ENCODE data around the gene IGFN1. TPM values are rescaled to one million over a fixed set of nuclear protein-coding genes. Genes with fewer than 3 reads are reported as not detected.

The IGFN1 gene
- total and polyA plus RNA-seq, 2 of the 8 experiments (the other 6 are each of a cell fraction or from before 2014, with no cell fraction given) = not detected

- Histone ChIP-seq H3K9me3 (ENCODE audit: insufficient read depth in 2 of 2, low read depth in 1 of 2, low read length in 1 of 2) (no peaks in the 10 kb centered on the region), H2AK5ac (ENCODE audit: low read depth, low read length) (no peak overlapping the region; the same call in 1 of the 2 replicates), H3K4ac (replicated peaks; ENCODE audit: insufficient read length, low read depth, low read length) (no peak overlapping the region), H2BK120ac (replicated peaks; ENCODE audit: low read depth, low read length) (no peak overlapping the region), H4K91ac (replicated peaks; ENCODE audit: insufficient read length, low read length) (no peak overlapping the region), H3K79me2 (ENCODE audit: control insufficient read depth in 1 of 2, insufficient read depth in 2 of 2, low read length in 2 of 2) (no peaks in the 10 kb centered on the region), H2AFZ (ENCODE audit: low read length) (no peak overlapping the region; the same call in 1 of the 2 replicates), H3K14ac (ENCODE audit: insufficient read length) (no peak overlapping the region), H4K20me1 (replicated peaks in 1 of 2; ENCODE audit: control insufficient read depth in 1 of 2, insufficient read depth in 2 of 2, low read length in 2 of 2) (no peaks in the 10 kb centered on the region), H3K27ac (ENCODE audit: low read depth, low read length) (no peak overlapping the region), H2BK15ac (ENCODE audit: low read length) (peak overlapping the region; percentile 36; the same call in 1 of the 2 replicates), H3K4me1 (replicated peaks in 1 of 4; ENCODE audit: control insufficient read depth in 3 of 4, insufficient read depth in 4 of 4, low read length in 3 of 4) (peaks cover 0 to 11% (median 11%) of the 10 kb centered on the region in 4 experiments; a peak in 6 of 7 replicates), H4K5ac (ENCODE audit: insufficient read length, low read depth, low read length) (no peak overlapping the region), H2BK12ac (ENCODE audit: low read depth, low read length) (no peak overlapping the region), H2BK5ac (ENCODE audit: low read depth, low read length) (no peak overlapping the region), H3K79me1 (ENCODE audit: low read depth, low read length) (no peaks in the 10 kb centered on the region), H3K23me2 (ENCODE audit: low read depth, low read length) (peaks cover 20% of the 10 kb centered on the region; the same call in 1 of the 2 replicates), H3K56ac (replicated peaks; ENCODE audit: insufficient read length, low read depth, low read length) (no peak overlapping the region), H4K8ac (ENCODE audit: extremely low read depth, insufficient read depth, low read length) (no peak overlapping the region), H3K23ac (ENCODE audit: insufficient read length) (no peak overlapping the region), H3K18ac (ENCODE audit: extremely low read depth, low read length) (no peak overlapping the region), H3K4me3 (ENCODE audit: extremely low read depth in 1 of 4, insufficient read depth in 2 of 4, low read depth in 3 of 4, low read length in 4 of 4) (no peak overlapping the region), H2BK20ac (ENCODE audit: low read length) (no peak overlapping the region), H3K27me3 (replicated peaks in 1 of 4; ENCODE audit: control insufficient read depth in 3 of 4, extremely low read depth in 1 of 4, insufficient read depth in 3 of 4, low read length in 3 of 4) (peaks cover 0 to 8% (median 0%) of the 10 kb centered on the region in 4 experiments; a peak in 3 of 7 replicates), H3K4me2 (ENCODE audit: insufficient read depth in 1 of 2, low read depth in 2 of 2, low read length in 2 of 2) (no peak overlapping the region), H3K36me3 (ENCODE audit: control insufficient read depth in 2 of 4, insufficient read depth in 4 of 4, low read length in 3 of 4) (no peaks in the 10 kb centered on the region), H3K9ac (replicated peaks in 1 of 4; ENCODE audit: extremely low read depth in 1 of 4, low read depth in 3 of 4, low read length in 3 of 4) (no peak overlapping the region)
- peak in 1 of 2 experiments; percentile 30 for DNase-seq (ENCODE audit: low read depth in 1 of 2, low spot score in 2 of 2)
- 95% methylated on average over 7 of the region's 8 CpGs; no CpG with 5 or more reads in 1 of the 2 experiments for WGBS, 2 experiments (ENCODE audit: extremely low coverage in 1 of 2, insufficient coverage in 1 of 2, insufficient read length in 1 of 2, insufficient replicate concordance in 2 of 2, low coverage in 1 of 2, low lambda C conversion rate in 2 of 2, missing lambda C conversion rate in 1 of 2)
- POLR2A ChIA-PET (ENCODE audit: partially characterized antibody) = no interaction called here
- CTCF ChIA-PET (ENCODE audit: partially characterized antibody) = interaction anchor here (1.2 to 9.7 kb wide), 18 partner anchors 7 to 251 kb away, joined by 3 to 154 read pairs (median 4); no protein-coding TSS in a partner anchor
- FAIRE-seq = no peak
- TF ChIP-seq SIX5 (IDR thresholded peaks at IDR 0.05; ENCODE audit: low read depth, low read length) (no peak), CHD2 (IDR thresholded peaks at IDR 0.05; ENCODE audit: low read length) (no peak), BACH1 (IDR thresholded peaks at IDR 0.05; ENCODE audit: low read length) (no peak), KDM1A (IDR thresholded peaks at IDR 0.05; ENCODE audit: borderline replicate concordance, low read length) (no peak), EGR1 (IDR thresholded peaks at IDR 0.05; ENCODE audit: borderline replicate concordance, low read depth, low read length) (no peak), HDAC2 (IDR thresholded peaks at IDR 0.05; ENCODE audit: borderline replicate concordance in 1 of 2, low read depth in 2 of 2, low read length in 2 of 2) (no peak), CTBP2 (IDR thresholded peaks at IDR 0.05; ENCODE audit: borderline replicate concordance, insufficient read depth, insufficient read length, low read length) (no peak), SIRT6 (IDR thresholded peaks at IDR 0.05; ENCODE audit: low read length) (no peak), JUN (IDR thresholded peaks at IDR 0.05; ENCODE audit: low read depth, low read length) (no peak), RFX5 (IDR thresholded peaks at IDR 0.05; ENCODE audit: borderline replicate concordance, low read depth, low read length) (no peak), NANOG (IDR thresholded peaks at IDR 0.05; ENCODE audit: insufficient read depth, low read depth, low read length, poor library complexity, severe bottlenecking) (no peak), TAF1 (IDR thresholded peaks at IDR 0.05; ENCODE audit: low read depth, low read length) (no peak), BRCA1 (IDR thresholded peaks at IDR 0.05; ENCODE audit: low read depth, low read length) (no peak)
Observed at GRCh38 chr1:201261771-201262547, 71.3 kb downstream of the IGFN1 start.

Measured in H1 (cell line).